Panc1 (cell line): ENCODE measurements around the gene SDK2.

Experiments used
- CTCF ChIP-seq: fragments of 450-650 bp; IDR thresholded peaks from 2 replicates; pipeline ENCODE4 v1.5.1; 2017; ENCODE audit warnings: mild to moderate bottlenecking
- POLR2AphosphoS5 ChIP-seq: IDR thresholded peaks from 2 replicates; pipeline ENCODE4 v1.6.1; 2012; ENCODE audit warnings: mild to moderate bottlenecking, low read depth, low read length, moderate library complexity
- SIN3A ChIP-seq: IDR thresholded peaks from 2 replicates; pipeline ENCODE4 v1.6.1; 2012; ENCODE audit warnings: low read depth, mild to moderate bottlenecking, low read length, moderate library complexity, borderline replicate concordance; ENCODE audit not compliant: insufficient read depth
- TCF7L2 ChIP-seq: IDR thresholded peaks from 2 replicates; pipeline ENCODE4 v1.6.1; 2011; ENCODE audit warnings: mild to moderate bottlenecking, low read depth, low read length, inconsistent platforms
- TF ChIP-seq, protein P1 (sequence below), 2 experiments: IDR thresholded peaks; 2 replicates each; pipeline ENCODE4 v1.6.1; 2011 to 2012; ENCODE audit warnings: low read depth in 2 of 2, control low read depth in 1 of 2, low read length in 1 of 2, mild to moderate bottlenecking in 1 of 2, moderate library complexity in 1 of 2; ENCODE audit not compliant: insufficient read depth in 1 of 2

- TF ChIP-seq CTCF (no peak), TCF7L2 (no peak), POLR2AphosphoS5 (no peak), SIN3A (no peak)
- TF ChIP-seq, protein P1, sequence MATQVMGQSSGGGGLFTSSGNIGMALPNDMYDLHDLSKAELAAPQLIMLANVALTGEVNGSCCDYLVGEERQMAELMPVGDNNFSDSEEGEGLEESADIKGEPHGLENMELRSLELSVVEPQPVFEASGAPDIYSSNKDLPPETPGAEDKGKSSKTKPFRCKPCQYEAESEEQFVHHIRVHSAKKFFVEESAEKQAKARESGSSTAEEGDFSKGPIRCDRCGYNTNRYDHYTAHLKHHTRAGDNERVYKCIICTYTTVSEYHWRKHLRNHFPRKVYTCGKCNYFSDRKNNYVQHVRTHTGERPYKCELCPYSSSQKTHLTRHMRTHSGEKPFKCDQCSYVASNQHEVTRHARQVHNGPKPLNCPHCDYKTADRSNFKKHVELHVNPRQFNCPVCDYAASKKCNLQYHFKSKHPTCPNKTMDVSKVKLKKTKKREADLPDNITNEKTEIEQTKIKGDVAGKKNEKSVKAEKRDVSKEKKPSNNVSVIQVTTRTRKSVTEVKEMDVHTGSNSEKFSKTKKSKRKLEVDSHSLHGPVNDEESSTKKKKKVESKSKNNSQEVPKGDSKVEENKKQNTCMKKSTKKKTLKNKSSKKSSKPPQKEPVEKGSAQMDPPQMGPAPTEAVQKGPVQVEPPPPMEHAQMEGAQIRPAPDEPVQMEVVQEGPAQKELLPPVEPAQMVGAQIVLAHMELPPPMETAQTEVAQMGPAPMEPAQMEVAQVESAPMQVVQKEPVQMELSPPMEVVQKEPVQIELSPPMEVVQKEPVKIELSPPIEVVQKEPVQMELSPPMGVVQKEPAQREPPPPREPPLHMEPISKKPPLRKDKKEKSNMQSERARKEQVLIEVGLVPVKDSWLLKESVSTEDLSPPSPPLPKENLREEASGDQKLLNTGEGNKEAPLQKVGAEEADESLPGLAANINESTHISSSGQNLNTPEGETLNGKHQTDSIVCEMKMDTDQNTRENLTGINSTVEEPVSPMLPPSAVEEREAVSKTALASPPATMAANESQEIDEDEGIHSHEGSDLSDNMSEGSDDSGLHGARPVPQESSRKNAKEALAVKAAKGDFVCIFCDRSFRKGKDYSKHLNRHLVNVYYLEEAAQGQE (IDR thresholded peaks at IDR 0.05; ENCODE audit: insufficient read depth in 1 of 2, low read depth in 2 of 2, low read length in 1 of 2): no peak
Measured at GRCh38 chr17:73496232-73496631, 148.0 kb downstream of the SDK2 start.
